ENCODE measurements around the gene SREBF2.

GRCh38 chr22:41892721-41893120 lies 59.8 kb downstream of the SREBF2 start:
- TF ChIP-seq, protein P1, sequence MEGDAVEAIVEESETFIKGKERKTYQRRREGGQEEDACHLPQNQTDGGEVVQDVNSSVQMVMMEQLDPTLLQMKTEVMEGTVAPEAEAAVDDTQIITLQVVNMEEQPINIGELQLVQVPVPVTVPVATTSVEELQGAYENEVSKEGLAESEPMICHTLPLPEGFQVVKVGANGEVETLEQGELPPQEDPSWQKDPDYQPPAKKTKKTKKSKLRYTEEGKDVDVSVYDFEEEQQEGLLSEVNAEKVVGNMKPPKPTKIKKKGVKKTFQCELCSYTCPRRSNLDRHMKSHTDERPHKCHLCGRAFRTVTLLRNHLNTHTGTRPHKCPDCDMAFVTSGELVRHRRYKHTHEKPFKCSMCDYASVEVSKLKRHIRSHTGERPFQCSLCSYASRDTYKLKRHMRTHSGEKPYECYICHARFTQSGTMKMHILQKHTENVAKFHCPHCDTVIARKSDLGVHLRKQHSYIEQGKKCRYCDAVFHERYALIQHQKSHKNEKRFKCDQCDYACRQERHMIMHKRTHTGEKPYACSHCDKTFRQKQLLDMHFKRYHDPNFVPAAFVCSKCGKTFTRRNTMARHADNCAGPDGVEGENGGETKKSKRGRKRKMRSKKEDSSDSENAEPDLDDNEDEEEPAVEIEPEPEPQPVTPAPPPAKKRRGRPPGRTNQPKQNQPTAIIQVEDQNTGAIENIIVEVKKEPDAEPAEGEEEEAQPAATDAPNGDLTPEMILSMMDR (IDR thresholded peaks at IDR 0.05), result no peak
- TF ChIP-seq POLR2AphosphoS5 (IDR thresholded peaks at IDR 0.05) (no peak), EP300 (IDR thresholded peaks at IDR 0.05) (no peak), POLR2A (IDR thresholded peaks at IDR 0.05) (no peak)
